HS-27A (cell line): ENCODE data around the gene PPDPF.
"Not testable (repeated sequence)": the region's sequence is repeated elsewhere in the genome, so short reads cannot be mapped to it uniquely, and the experiment has no call there.

Experiments used
- DNase-seq: peaks from one replicate; pipeline ENCODE4 v3.0.0-alpha.2; 2012; ENCODE audit warnings: low read depth, missing footprints

The PPDPF gene

GRCh38 chr20:63565021-63565698, 44.6 kb downstream of the PPDPF start:
- no peak for DNase-seq

- no peak for DNase-seq
These were observed 45.3 kb downstream of the PPDPF start for GRCh38 chr20:63565699-63566335.

- DNase-seq: no peak
These were observed 46.0 kb downstream of the PPDPF start for GRCh38 chr20:63566395-63567135.

GRCh38 chr20:63567136-63567385, 46.5 kb downstream of the PPDPF start:
- no peak for DNase-seq

- no peak for DNase-seq
These were observed 47.0 kb downstream of the PPDPF start for GRCh38 chr20:63567386-63568169.

GRCh38 chr20:63568170-63568981, 47.8 kb downstream of the PPDPF start:
- DNase-seq: no peak

- no peak for DNase-seq
These were observed 48.7 kb downstream of the PPDPF start for GRCh38 chr20:63568986-63569949.

GRCh38 chr20:63570281-63571086, 49.9 kb downstream of the PPDPF start:
- no peak for DNase-seq

GRCh38 chr20:63571087-63571478, 50.5 kb downstream of the PPDPF start:
- not testable (repeated sequence) for DNase-seq
